Measurements from ENCODE around the gene ZNHIT2. TPM values are rescaled to one million over a fixed set of nuclear protein-coding genes. Genes with fewer than 3 reads are reported as not detected.

ZNHIT2 gene
- total and polyA plus RNA-seq, 2 experiments from 2014 or later, result 17.7 to 18.1 TPM

- Histone ChIP-seq H3K4me1 (ENCODE audit: insufficient read depth) (peaks cover 13% of the 10 kb centered on the region), H3K4me3 (peak overlapping the region; percentile 99), H3K79me2 (replicated peaks; ENCODE audit: insufficient read depth) (peaks cover 4% of the 10 kb centered on the region; the same call in 1 of the 2 replicates), H3K9me2 (ENCODE audit: insufficient read depth) (no peaks in the 10 kb centered on the region), H3K27me3 (ENCODE audit: insufficient read depth) (no peaks in the 10 kb centered on the region), H4K20me1 (replicated peaks; ENCODE audit: insufficient read depth) (peaks cover 5% of the 10 kb centered on the region; the same call in 1 of the 2 replicates), H3K36me3 (ENCODE audit: insufficient read depth) (no peaks in the 10 kb centered on the region), H3K27ac (ENCODE audit: low read depth) (no peak overlapping the region), H2AFZ (no peak overlapping the region), H3F3A (replicated peaks; ENCODE audit: low read depth) (peaks cover 12% of the 10 kb centered on the region), H3K4me2 (peak overlapping the region; percentile 99)
- ATAC-seq (no peak), DNase-seq (ENCODE audit: low spot score) (no peak)
- Mint-ChIP-seq H3K27ac (no peak overlapping the region; the same call in 1 of the 2 replicates), H3K27me3 (ENCODE audit: insufficient read depth, low read depth, poor library complexity) (peaks cover 34% of the 10 kb centered on the region), H3K36me3 (ENCODE audit: low read depth) (peaks cover 22% of the 10 kb centered on the region; the same call in 2 of the 3 replicates), H3K4me3 (peak overlapping the region; percentile 96), H3K4me1 (peaks cover 25% of the 10 kb centered on the region), H3K9me3 (peaks cover 2% of the 10 kb centered on the region; the same call in 2 of the 3 replicates)
- TF ChIP-seq CTCF (conservative IDR thresholded peaks at IDR 0.05; ENCODE audit: low read depth in 2 of 2) (0 out of 4 replicates have a peak, but pooled peaks of 1 of the 2 experiments have one; percentile 0), ZNF462 (CRISPR knock-in tag; IDR thresholded peaks at IDR 0.05) (no peak)
- TF ChIP-seq, protein P1, sequence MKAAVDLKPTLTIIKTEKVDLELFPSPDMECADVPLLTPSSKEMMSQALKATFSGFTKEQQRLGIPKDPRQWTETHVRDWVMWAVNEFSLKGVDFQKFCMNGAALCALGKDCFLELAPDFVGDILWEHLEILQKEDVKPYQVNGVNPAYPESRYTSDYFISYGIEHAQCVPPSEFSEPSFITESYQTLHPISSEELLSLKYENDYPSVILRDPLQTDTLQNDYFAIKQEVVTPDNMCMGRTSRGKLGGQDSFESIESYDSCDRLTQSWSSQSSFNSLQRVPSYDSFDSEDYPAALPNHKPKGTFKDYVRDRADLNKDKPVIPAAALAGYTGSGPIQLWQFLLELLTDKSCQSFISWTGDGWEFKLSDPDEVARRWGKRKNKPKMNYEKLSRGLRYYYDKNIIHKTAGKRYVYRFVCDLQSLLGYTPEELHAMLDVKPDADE (IDR thresholded peaks at IDR 0.05), result no peak
- TF ChIP-seq, protein P2, sequence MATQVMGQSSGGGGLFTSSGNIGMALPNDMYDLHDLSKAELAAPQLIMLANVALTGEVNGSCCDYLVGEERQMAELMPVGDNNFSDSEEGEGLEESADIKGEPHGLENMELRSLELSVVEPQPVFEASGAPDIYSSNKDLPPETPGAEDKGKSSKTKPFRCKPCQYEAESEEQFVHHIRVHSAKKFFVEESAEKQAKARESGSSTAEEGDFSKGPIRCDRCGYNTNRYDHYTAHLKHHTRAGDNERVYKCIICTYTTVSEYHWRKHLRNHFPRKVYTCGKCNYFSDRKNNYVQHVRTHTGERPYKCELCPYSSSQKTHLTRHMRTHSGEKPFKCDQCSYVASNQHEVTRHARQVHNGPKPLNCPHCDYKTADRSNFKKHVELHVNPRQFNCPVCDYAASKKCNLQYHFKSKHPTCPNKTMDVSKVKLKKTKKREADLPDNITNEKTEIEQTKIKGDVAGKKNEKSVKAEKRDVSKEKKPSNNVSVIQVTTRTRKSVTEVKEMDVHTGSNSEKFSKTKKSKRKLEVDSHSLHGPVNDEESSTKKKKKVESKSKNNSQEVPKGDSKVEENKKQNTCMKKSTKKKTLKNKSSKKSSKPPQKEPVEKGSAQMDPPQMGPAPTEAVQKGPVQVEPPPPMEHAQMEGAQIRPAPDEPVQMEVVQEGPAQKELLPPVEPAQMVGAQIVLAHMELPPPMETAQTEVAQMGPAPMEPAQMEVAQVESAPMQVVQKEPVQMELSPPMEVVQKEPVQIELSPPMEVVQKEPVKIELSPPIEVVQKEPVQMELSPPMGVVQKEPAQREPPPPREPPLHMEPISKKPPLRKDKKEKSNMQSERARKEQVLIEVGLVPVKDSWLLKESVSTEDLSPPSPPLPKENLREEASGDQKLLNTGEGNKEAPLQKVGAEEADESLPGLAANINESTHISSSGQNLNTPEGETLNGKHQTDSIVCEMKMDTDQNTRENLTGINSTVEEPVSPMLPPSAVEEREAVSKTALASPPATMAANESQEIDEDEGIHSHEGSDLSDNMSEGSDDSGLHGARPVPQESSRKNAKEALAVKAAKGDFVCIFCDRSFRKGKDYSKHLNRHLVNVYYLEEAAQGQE (IDR thresholded peaks at IDR 0.05; ENCODE audit: unreplicated experiment), result no peak
Measured at GRCh38 chr11:65111159-65111743, 6.2 kb downstream of the ZNHIT2 start.

Data from GM23338 (cell line).